Liver (tissue), 9 donors: ENCODE measurements around the gene GMPS. TPM values are rescaled to one million over a fixed set of nuclear protein-coding genes. Genes with fewer than 3 reads are reported as not detected.

Experiments
- DNase-seq: peaks from one replicate; pipeline ENCODE4 v3.0.0-alpha.2; 2017; ENCODE audit warnings: low spot score
- H3K27ac ChIP-seq, 2 donors: one replicate each; pipeline ENCODE4 v1.7.0; 2013; ENCODE audit warnings: inconsistent platforms in 2 of 2, low read length in 2 of 2, control low read depth in 1 of 2, low read depth in 1 of 2, mild to moderate bottlenecking in 1 of 2
- H3K27me3 ChIP-seq, 4 donors: one replicate each; pipeline versions ENCODE4 v1.6.1 to v1.7.0; 2013; ENCODE audit warnings: low read length in 3 of 4, inconsistent platforms in 1 of 4, mild to moderate bottlenecking in 1 of 4, moderate library complexity in 1 of 4; ENCODE audit not compliant: control insufficient read depth in 4 of 4, insufficient read depth in 4 of 4
- H3K36me3 ChIP-seq, 4 donors: one replicate each; pipeline versions ENCODE4 v1.6.1 to v1.7.0; 2013; ENCODE audit warnings: low read length in 3 of 4, mild to moderate bottlenecking in 3 of 4, low read depth in 1 of 4, moderate library complexity in 1 of 4; ENCODE audit not compliant: control insufficient read depth in 4 of 4, insufficient read depth in 3 of 4
- H3K4me1 ChIP-seq, 4 donors: one replicate each; pipeline versions ENCODE4 v1.6.1 to v1.7.0; 2013; ENCODE audit warnings: low read length in 3 of 4, mild to moderate bottlenecking in 3 of 4, moderate library complexity in 1 of 4; ENCODE audit not compliant: control insufficient read depth in 4 of 4, insufficient read depth in 4 of 4
- H3K4me3 ChIP-seq, 3 donors: one replicate each; pipeline versions ENCODE4 v1.6.1 to v1.7.0; 2013; ENCODE audit warnings: low read length in 3 of 3, control low read depth in 1 of 3, low read depth in 1 of 3, mild to moderate bottlenecking in 1 of 3
- H3K9ac ChIP-seq, 2 donors: one replicate each; pipeline ENCODE4 v1.7.0; 2013; ENCODE audit warnings: low read length in 2 of 2, mild to moderate bottlenecking in 2 of 2, moderate library complexity in 2 of 2, control low read depth in 1 of 2, low read depth in 1 of 2
- H3K9me3 ChIP-seq, 4 donors: one replicate each; pipeline versions ENCODE4 v1.6.1 to v1.7.0; 2013; ENCODE audit warnings: low read length in 3 of 4; ENCODE audit not compliant: control insufficient read depth in 4 of 4
- EGR1 ChIP-seq, 2 donors: IDR thresholded peaks; 2 replicates each; pipeline ENCODE4 v1.6.1; 2016 to 2018; ENCODE audit warnings: antibody characterized with exemption in 2 of 2, low read depth in 2 of 2
- FOXA2 ChIP-seq: IDR thresholded peaks from 2 replicates; pipeline ENCODE4 v1.6.1; 2016; ENCODE audit warnings: antibody characterized with exemption
- GABPA ChIP-seq, 2 donors: IDR thresholded peaks in 1 of 2; conservative IDR thresholded peaks in 1 of 2; 2 replicates each; pipeline ENCODE4 v1.6.1; 2016; ENCODE audit warnings: antibody characterized with exemption in 2 of 2, mild to moderate bottlenecking in 1 of 2, moderate library complexity in 1 of 2
- HNF4A ChIP-seq, 2 donors: conservative IDR thresholded peaks; 2 replicates each; pipeline ENCODE4 v1.6.1; 2016; ENCODE audit warnings: antibody characterized with exemption in 2 of 2, mild to moderate bottlenecking in 2 of 2
- HNF4G ChIP-seq: IDR thresholded peaks from 2 replicates; pipeline ENCODE4 v1.6.1; 2016; ENCODE audit warnings: antibody characterized with exemption
- JUND ChIP-seq, 2 donors: IDR thresholded peaks; 2 replicates each; pipeline ENCODE4 v1.6.1; 2016; ENCODE audit warnings: antibody characterized with exemption in 2 of 2
- MAX ChIP-seq: IDR thresholded peaks from 2 replicates; pipeline ENCODE4 v1.6.1; 2016; ENCODE audit warnings: antibody characterized with exemption
- NR2F2 ChIP-seq: IDR thresholded peaks from 2 replicates; pipeline ENCODE4 v1.6.1; 2016; ENCODE audit warnings: antibody characterized with exemption
- RAD21 ChIP-seq, 2 donors: IDR thresholded peaks; 2 replicates each; pipeline ENCODE4 v1.6.1; 2016; ENCODE audit warnings: antibody characterized with exemption in 2 of 2, mild to moderate bottlenecking in 2 of 2
- REST ChIP-seq: IDR thresholded peaks from 2 replicates; pipeline ENCODE4 v1.6.1; 2016; ENCODE audit warnings: antibody characterized with exemption, mild to moderate bottlenecking
- RXRA ChIP-seq, 2 donors: IDR thresholded peaks; 2 replicates each; pipeline ENCODE4 v1.6.1; 2017 to 2018; ENCODE audit warnings: antibody characterized with exemption in 2 of 2, mild to moderate bottlenecking in 1 of 2
- SP1 ChIP-seq: IDR thresholded peaks from 2 replicates; pipeline ENCODE4 v1.6.1; 2018; ENCODE audit warnings: antibody characterized with exemption, mild to moderate bottlenecking
- TAF1 ChIP-seq: conservative IDR thresholded peaks from 2 replicates; pipeline ENCODE4 v1.6.1; 2016; ENCODE audit warnings: antibody characterized with exemption, mild to moderate bottlenecking
- YY1 ChIP-seq: IDR thresholded peaks from 2 replicates; pipeline ENCODE4 v1.6.1; 2016; ENCODE audit warnings: antibody characterized with exemption, mild to moderate bottlenecking
- WGBS: extraction: QIAGEN DNeasy Blood & Tissue Kit; methylation state at CpG from one replicate; pipeline ENCODE4 v1.1.7; 2013; 5-methylcytosine and 5-hydroxymethylcytosine counted together
- polyA plus RNA-seq, 2 donors: library from polyadenylated mRNA; stranded (reverse) in 1 of 2; unstranded in 1 of 2; fragments of 200-250 nt in 1 of 2; fragments of >200 nt in 1 of 2; fragmentation: Nextera tagmentation in 1 of 2; extraction: Ambion mirVana in 1 of 2; gene quantifications; one replicate each; pipeline versions ENCODE4 v1.2.1 to v1.2.3, GENCODE V29; 2013 to 2015
- total RNA-seq, 2 donors: library from RNA; depleted of rRNA; stranded (reverse); fragments of >200 nt; gene quantifications; one replicate each; pipeline ENCODE4 v1.2.3, GENCODE V29; 2014
- TF ChIP-seq, protein P1 (sequence below): fragments of 150-350 bp; IDR thresholded peaks from 2 replicates; pipeline ENCODE4 v1.5.1; 2017; ENCODE audit warnings: improper control_type of control experiment, low read depth, low read length; ENCODE audit not compliant: missing input control
- TF ChIP-seq, protein P2 (sequence below): IDR thresholded peaks from 2 replicates; pipeline ENCODE4 v1.6.1; 2016; ENCODE audit warnings: antibody characterized with exemption
- donor health status: healthy.
- donor health status: healthy.
- donor health status: healthy.
- donor health status: healthy.
- donor health status: healthy.

The GMPS gene
- total and polyA plus RNA-seq, 4 donors = 10.8 to 16.1 (median 14.8) TPM

DNA sequence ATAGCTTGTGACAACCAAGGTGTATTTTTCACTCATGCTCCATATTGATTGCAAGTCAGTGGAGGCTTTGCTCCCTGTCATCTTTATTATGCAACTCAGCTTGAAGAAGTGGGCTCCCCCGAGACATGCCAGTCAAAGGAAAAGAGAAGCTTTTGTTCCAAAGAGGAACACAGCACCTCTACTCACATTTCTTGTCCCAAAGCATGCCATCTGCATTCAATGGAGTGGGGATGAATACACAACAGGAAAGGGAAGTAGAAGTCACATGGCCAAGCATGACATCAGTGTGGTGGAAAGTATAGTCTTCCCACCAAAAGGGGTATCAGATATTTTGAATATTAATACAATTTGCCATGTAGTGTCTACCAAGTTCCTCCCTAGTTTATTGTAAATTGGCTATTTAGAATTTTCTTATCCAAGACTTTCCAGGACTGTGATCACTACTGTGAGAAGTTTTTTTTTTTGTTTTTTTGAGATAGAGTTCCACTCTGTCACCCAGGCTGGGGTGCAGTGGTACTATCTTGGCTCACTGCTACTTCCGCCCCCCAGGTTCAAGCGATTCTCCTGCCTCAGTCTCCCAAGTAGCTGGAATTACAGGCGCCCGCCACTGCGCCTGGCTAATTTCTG, 114.5 kb downstream of the GMPS start:
- H3K27me3 ChIP-seq = no peaks in the 10 kb centered on the region
- no peak overlapping the region for H3K9ac ChIP-seq
- 87% methylated on average over 6 of the region's 6 CpGs for WGBS
- DNase-seq = no peak
- no peak overlapping the region for H3K27ac ChIP-seq
- no peaks in the 10 kb centered on the region for H3K36me3 ChIP-seq
- TF ChIP-seq, protein P1, sequence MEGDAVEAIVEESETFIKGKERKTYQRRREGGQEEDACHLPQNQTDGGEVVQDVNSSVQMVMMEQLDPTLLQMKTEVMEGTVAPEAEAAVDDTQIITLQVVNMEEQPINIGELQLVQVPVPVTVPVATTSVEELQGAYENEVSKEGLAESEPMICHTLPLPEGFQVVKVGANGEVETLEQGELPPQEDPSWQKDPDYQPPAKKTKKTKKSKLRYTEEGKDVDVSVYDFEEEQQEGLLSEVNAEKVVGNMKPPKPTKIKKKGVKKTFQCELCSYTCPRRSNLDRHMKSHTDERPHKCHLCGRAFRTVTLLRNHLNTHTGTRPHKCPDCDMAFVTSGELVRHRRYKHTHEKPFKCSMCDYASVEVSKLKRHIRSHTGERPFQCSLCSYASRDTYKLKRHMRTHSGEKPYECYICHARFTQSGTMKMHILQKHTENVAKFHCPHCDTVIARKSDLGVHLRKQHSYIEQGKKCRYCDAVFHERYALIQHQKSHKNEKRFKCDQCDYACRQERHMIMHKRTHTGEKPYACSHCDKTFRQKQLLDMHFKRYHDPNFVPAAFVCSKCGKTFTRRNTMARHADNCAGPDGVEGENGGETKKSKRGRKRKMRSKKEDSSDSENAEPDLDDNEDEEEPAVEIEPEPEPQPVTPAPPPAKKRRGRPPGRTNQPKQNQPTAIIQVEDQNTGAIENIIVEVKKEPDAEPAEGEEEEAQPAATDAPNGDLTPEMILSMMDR = no peak
- TF ChIP-seq YY1 = no peak
- no peak for TF ChIP-seq SP1
- no peak for TF ChIP-seq RXRA (IDR thresholded peaks at IDR 0.05)
- no peaks in the 10 kb centered on the region for H3K4me1 ChIP-seq
- H3K4me3 ChIP-seq = no peak overlapping the region
- no peaks in the 10 kb centered on the region for H3K9me3 ChIP-seq

DNA sequence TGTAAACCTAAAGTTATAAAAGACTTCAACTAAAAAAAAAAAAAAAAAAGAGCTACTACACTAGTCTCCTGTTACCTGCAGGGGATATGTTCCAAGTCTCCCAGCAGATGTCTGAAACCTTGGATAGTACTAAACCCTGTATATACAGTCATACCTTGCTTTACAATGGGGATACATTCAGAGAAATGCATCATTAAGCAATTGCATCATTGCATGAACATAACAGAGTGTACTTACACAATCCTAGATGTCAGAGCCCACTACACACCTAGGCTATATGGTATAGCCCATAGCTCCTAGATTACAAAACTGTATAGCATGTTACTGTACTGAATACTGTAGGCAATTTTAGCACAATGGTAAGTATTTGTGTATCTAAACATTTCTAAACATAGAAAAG, 119.1 kb downstream of the GMPS start:
- H3K9ac ChIP-seq = no peak overlapping the region
- no peak for DNase-seq
- H3K27ac ChIP-seq = no peak overlapping the region
- H3K4me1 ChIP-seq = no peaks in the 10 kb centered on the region
- no peak overlapping the region for H3K4me3 ChIP-seq
- no peaks in the 10 kb centered on the region for H3K9me3 ChIP-seq
- H3K36me3 ChIP-seq = no peaks in the 10 kb centered on the region
- H3K27me3 ChIP-seq = no peaks in the 10 kb centered on the region
- TF ChIP-seq GABPA (IDR thresholded peaks at IDR 0.05 in 1 of 2, conservative IDR thresholded peaks at IDR 0.05 in 1 of 2) (no peak), REST (no peak), YY1 (no peak), EGR1 (IDR thresholded peaks at IDR 0.05; ENCODE audit: low read depth in 2 of 2) (no peak), NR2F2 (no peak), SP1 (no peak), MAX (no peak), JUND (IDR thresholded peaks at IDR 0.05) (no peak), HNF4G (no peak), RXRA (IDR thresholded peaks at IDR 0.05) (no peak), RAD21 (IDR thresholded peaks at IDR 0.05) (no peak), TAF1 (no peak), FOXA2 (no peak), HNF4A (conservative IDR thresholded peaks at IDR 0.05) (no peak)
- TF ChIP-seq, protein P1 = no peak
- TF ChIP-seq, protein P2, sequence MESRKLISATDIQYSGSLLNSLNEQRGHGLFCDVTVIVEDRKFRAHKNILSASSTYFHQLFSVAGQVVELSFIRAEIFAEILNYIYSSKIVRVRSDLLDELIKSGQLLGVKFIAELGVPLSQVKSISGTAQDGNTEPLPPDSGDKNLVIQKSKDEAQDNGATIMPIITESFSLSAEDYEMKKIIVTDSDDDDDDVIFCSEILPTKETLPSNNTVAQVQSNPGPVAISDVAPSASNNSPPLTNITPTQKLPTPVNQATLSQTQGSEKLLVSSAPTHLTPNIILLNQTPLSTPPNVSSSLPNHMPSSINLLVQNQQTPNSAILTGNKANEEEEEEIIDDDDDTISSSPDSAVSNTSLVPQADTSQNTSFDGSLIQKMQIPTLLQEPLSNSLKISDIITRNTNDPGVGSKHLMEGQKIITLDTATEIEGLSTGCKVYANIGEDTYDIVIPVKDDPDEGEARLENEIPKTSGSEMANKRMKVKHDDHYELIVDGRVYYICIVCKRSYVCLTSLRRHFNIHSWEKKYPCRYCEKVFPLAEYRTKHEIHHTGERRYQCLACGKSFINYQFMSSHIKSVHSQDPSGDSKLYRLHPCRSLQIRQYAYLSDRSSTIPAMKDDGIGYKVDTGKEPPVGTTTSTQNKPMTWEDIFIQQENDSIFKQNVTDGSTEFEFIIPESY = no peak
